Muscle layer of duodenum (tissue), 2 donors: Measurements from ENCODE around the gene PRKAR1B.

Experiments
- H3K27ac ChIP-seq: one replicate; pipeline ENCODE4 v1.7.0; 2013; ENCODE audit warnings: mild to moderate bottlenecking, low read length
- H3K27me3 ChIP-seq: one replicate; pipeline ENCODE4 v1.7.0; 2013; ENCODE audit warnings: low read depth, mild to moderate bottlenecking, control low read depth, low read length
- H3K36me3 ChIP-seq, 2 donors: one replicate each; pipeline ENCODE4 v1.7.0; 2013; ENCODE audit warnings: low read length in 2 of 2, control low read depth in 1 of 2, mild to moderate bottlenecking in 1 of 2; ENCODE audit not compliant: insufficient read depth in 2 of 2, control insufficient read depth in 1 of 2
- H3K4me1 ChIP-seq, 2 donors: one replicate each; pipeline ENCODE4 v1.7.0; 2013; ENCODE audit warnings: low read length in 2 of 2, mild to moderate bottlenecking in 2 of 2, control low read depth in 1 of 2, moderate library complexity in 1 of 2; ENCODE audit not compliant: insufficient read depth in 2 of 2, control insufficient read depth in 1 of 2
- H3K4me3 ChIP-seq, 2 donors: one replicate each; pipeline ENCODE4 v1.7.0; 2013; ENCODE audit warnings: low read length in 2 of 2, low read depth in 1 of 2, mild to moderate bottlenecking in 1 of 2
- H3K9me3 ChIP-seq, 2 donors: one replicate each; pipeline ENCODE4 v1.7.0; 2013; ENCODE audit warnings: low read length in 2 of 2, control low read depth in 1 of 2, mild to moderate bottlenecking in 1 of 2; ENCODE audit not compliant: control insufficient read depth in 1 of 2
- donor health status: healthy.

Gene PRKAR1B

DNA sequence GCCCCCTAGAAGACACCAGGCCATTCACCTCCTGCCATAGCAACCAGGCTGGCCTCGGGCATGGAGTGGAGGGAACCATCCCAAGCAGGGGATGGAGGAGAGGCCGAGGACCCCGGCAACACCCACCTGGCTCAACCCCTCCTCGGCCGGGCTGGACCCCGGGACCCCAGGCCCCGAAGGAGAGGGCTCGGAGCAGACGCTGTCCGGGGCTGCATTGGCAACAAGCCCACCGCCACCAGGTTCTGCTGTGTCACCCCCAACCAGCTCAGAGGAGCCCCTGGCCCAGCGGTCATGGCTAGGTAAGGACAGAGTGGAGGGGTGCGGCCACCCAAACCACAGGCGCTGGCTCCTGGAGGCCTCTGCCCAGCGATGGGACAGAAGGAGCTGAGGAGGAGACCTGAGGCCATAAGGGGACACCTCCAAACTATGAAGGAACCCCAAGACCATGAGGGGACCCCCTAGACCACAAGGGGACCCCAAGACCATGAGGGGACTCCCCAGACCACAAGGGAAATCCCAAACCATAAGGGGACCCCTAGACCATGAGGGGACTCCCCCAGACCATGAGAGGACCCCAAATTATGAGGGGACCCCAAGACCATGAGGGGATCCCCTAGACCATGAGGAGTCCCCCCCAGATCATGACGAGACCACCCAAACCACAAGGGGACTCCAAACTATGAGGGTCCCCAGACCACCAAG lies 132.7 kb downstream of the PRKAR1B start:
- no peaks in the 10 kb centered on the region for H3K9me3 ChIP-seq
- H3K4me3 ChIP-seq = no peak overlapping the region
- peaks cover 0 to 14% of the 10 kb centered on the region in 2 donors for H3K4me1 ChIP-seq
- H3K36me3 ChIP-seq = peaks cover 0 to 10% of the 10 kb centered on the region in 2 donors
- no peak overlapping the region for H3K27ac ChIP-seq
- no peaks in the 10 kb centered on the region for H3K27me3 ChIP-seq

DNA sequence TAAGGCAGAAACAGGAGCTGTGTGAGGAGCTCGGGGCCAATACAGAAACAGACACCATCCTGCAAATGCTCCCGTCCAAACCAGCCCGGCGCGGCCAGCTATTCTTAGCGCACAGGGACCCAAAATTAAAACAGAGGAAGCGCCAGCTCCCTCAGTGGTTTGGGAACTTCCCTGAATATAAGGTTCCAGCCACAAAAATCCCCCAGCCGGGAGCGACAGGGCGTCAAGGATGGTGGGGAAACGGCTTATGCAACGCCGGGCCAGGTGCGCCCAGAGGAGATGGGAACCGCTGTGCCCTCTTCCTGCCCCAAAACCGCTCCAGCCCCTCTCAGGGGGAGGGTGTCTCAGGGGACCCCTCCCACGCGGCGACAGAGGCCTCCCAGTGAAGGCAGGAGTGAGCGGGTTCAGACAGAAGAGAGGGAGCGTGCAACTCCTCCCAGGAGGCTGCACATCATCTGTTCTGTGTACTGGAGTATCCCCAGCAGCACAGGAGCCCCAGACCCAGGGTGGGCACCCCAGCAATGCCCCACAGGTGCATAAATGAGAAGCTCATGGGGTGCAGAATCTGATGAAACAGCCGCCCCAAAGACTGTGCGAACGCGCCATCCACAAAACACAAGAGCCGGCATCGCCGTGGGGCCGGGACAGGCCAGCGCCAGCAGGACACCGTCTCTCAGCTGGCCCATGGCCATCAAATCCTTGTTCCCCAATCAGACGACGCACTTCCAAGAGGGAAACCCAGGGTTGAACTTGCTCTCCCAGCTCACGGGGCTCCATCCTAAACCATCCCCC lies 133.6 kb downstream of the PRKAR1B start:
- H3K4me3 ChIP-seq = no peak overlapping the region
- no peaks in the 10 kb centered on the region for H3K27me3 ChIP-seq
- H3K27ac ChIP-seq = no peak overlapping the region
- H3K36me3 ChIP-seq = peaks cover 0 to 10% of the 10 kb centered on the region in 2 donors
- H3K4me1 ChIP-seq = peaks cover 0 to 14% of the 10 kb centered on the region in 2 donors
- no peaks in the 10 kb centered on the region for H3K9me3 ChIP-seq

DNA sequence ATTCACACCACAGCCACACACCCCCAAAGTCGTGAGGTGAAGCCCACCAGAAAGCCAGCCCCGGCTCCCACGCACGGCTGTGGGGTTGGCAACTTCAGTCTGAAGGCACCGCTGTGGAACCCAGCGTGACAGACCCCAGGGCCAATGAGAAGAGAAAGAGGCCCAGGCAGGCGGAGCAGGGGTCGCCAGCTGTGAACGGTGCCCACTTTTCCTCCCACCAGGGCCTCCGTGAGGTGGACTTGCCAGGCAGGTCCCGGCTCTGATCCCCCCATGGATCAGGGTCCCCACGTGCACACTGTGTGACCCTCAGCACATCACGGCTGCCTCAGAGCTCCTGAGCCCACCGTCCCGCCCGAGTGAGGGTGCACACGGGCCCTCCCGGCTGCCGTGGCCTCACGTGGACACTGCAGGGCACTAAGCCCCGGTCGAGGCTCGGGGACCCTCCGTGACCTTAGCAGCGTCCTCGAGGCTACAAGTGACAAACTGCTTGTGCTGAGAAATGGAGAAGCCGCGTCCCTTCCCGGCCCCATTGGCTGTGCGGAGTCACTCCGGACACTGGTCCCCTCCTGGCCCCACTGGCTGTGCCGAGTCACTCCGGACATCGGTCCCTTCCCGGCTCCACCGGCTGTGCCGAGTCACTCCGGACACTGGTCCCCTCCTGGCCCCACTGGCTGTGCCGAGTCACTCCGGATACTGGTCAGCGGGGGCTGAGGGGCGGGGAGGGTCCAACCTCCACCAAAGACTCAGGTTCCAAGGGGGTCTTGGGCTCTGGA lies 135.0 kb downstream of the PRKAR1B start:
- H3K27ac ChIP-seq = no peak overlapping the region
- H3K36me3 ChIP-seq = peaks cover 0 to 10% of the 10 kb centered on the region in 2 donors

DNA sequence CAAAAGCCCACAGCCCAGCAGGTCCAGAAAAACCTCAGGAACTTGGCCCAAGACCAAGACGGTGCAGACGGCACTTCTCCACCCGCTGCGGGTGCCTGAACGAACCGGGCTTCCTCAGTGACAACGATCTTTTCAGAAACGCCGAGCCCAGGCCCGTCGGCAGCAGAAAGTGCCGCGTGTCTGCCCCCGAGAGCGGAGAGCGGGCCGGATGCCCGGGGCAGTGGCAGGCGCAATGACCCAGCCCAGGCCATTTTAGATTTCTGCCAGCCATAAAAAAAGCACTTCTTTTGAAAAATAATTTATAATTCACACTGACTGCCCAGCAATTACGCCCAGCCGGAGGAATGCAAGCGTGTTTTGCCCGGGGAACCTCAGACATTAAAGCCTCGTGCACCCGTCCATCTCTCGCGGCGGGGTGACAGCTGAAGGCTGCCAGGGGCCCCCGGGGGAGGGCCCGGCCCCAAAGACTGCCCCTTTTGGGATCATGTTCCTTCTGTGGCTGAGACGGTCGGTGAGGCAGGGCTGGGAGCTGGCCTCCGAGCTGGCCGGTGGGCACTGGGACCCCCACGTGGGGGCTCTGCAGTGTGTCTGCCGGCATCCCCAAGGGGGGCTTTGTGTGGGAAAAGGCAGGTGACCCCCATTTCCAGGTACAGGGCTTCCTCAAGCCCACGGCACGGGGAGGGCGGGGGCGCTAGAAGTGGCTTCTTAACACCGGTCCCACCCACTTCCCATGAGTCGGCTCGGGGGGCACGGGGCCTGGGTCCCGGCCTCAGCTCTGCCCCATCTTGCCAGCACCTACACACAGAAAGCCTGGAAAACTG lies 136.1 kb downstream of the PRKAR1B start:
- no peak overlapping the region for H3K4me3 ChIP-seq
- H3K4me1 ChIP-seq = peaks cover 0 to 23% of the 10 kb centered on the region in 2 donors
- H3K27me3 ChIP-seq = no peaks in the 10 kb centered on the region
- H3K36me3 ChIP-seq = peaks cover 0 to 15% of the 10 kb centered on the region in 2 donors
- no peak overlapping the region for H3K27ac ChIP-seq
- H3K9me3 ChIP-seq = no peaks in the 10 kb centered on the region

More for the DNA sequence above, 135.0 kb downstream of the PRKAR1B start:
- H3K4me1 ChIP-seq = peaks cover 0 to 22% of the 10 kb centered on the region in 2 donors
- no peaks in the 10 kb centered on the region for H3K9me3 ChIP-seq
- H3K4me3 ChIP-seq = no peak overlapping the region
- no peaks in the 10 kb centered on the region for H3K27me3 ChIP-seq

DNA sequence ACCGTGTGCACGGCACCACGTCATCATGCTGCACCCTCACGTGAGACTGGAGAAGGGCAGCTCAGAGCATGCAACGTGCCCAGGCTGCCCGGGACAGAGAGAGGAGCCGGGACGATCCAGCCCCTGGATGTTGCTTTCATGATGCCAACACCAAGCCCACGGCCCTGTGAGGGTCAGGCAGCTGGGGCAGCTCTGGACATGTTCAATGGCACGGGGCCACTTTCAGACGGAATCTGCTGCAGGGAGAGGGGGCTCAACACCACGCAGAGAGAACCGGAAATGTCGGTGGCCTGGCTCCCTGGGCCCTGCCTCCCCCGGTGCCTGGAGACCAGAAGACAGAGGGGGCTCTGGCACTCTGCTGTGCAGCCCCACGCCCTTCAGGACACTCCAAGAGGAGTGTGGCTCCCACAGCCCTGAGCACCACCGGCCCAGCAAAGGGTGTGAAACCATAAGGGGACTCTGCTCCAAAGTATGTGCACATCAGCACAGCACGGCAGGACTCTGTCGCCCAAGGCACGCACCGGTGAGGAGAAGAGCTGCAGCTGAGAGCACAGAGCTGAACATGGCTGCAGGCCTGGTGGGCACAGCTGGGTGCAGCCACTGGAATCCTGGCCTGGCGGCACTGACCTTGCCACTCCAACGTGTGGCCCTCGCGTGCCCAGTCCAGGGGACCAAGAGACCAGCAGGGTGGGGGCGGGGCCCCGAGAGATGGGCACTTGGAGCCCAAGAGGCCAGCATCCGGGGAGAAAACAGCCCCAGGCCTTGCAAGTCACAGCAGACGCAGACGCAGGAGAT lies 137.1 kb downstream of the PRKAR1B start:
- H3K36me3 ChIP-seq = peaks cover 0 to 11% of the 10 kb centered on the region in 2 donors
- peaks cover 0 to 23% of the 10 kb centered on the region in 2 donors for H3K4me1 ChIP-seq
- H3K27me3 ChIP-seq = no peaks in the 10 kb centered on the region
- no peak overlapping the region for H3K4me3 ChIP-seq
- H3K27ac ChIP-seq = no peak overlapping the region
- no peaks in the 10 kb centered on the region for H3K9me3 ChIP-seq

DNA sequence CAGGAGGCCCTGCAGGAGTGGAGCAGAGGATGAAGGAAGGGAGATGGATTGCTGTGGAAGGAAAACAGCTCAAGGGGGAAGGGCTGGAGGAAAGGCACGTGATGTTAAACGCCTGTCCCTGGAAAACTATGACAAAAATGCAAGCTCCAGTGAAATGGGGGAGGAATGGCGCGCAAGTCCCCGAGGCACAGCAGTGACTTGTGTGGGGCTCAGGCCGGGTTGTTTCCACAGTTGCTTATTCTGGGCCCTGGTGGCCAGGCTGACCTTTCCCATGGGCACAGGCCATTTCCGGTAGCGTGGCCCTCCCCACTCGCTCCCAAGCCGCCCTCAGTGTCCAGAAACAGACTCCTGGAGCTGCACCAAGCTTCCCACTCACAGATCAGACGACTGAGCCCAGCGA lies 139.3 kb downstream of the PRKAR1B start:
- H3K27me3 ChIP-seq = no peaks in the 10 kb centered on the region
- peaks cover 0 to 23% of the 10 kb centered on the region in 2 donors for H3K4me1 ChIP-seq
- no peak overlapping the region for H3K27ac ChIP-seq
- no peak overlapping the region for H3K4me3 ChIP-seq
- H3K36me3 ChIP-seq = peaks cover 0 to 17% of the 10 kb centered on the region in 2 donors
- no peaks in the 10 kb centered on the region for H3K9me3 ChIP-seq

DNA sequence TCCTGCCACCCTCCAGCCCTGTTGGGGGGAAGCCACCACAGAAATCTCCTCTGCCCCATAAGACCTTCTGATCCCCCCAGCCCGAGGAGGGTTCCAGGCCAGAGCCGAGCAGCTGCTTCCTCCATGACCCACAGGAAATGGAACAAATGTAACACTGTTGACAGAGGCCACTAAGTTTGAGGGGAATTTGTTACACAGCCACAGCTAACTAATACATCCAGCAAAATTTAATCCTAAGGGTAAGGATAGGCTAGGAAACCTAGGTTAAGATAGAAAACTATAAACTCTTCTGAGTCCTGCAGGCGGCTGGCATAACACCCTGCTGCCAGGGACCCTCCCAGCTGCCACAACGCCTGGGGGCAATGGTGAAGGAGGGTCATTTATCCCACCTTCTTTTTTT lies 140.6 kb downstream of the PRKAR1B start:
- H3K4me3 ChIP-seq = no peak overlapping the region
- no peaks in the 10 kb centered on the region for H3K9me3 ChIP-seq
- no peaks in the 10 kb centered on the region for H3K27me3 ChIP-seq
- H3K36me3 ChIP-seq = peaks cover 0 to 25% of the 10 kb centered on the region in 2 donors
- H3K27ac ChIP-seq = no peak overlapping the region
- H3K4me1 ChIP-seq = peaks cover 0 to 20% of the 10 kb centered on the region in 2 donors

DNA sequence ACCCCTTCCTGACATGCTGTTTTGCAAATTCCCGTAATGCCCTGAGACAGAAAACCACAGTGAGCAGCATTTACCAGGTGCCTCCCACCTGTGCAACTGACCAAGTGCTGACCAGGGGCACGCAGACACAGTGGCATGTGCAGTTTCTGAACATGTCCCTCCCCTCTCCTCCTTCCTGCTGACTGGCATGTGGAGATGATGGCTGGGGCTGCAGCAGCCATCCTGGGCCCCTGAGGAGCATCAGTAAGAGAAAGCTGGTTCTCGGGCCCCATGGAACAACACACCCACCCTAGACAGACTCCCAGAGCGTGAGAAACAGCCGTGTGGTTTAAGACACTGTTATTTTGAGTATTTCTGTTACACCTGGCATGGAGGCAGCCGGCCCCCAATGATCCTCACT lies 141.2 kb downstream of the PRKAR1B start:
- Histone ChIP-seq H3K9me3 (no peaks in the 10 kb centered on the region), H3K4me1 (peaks cover 0 to 14% of the 10 kb centered on the region in 2 donors), H3K27me3 (no peaks in the 10 kb centered on the region), H3K4me3 (no peak overlapping the region), H3K27ac (no peak overlapping the region), H3K36me3 (peaks cover 0 to 25% of the 10 kb centered on the region in 2 donors)

DNA sequence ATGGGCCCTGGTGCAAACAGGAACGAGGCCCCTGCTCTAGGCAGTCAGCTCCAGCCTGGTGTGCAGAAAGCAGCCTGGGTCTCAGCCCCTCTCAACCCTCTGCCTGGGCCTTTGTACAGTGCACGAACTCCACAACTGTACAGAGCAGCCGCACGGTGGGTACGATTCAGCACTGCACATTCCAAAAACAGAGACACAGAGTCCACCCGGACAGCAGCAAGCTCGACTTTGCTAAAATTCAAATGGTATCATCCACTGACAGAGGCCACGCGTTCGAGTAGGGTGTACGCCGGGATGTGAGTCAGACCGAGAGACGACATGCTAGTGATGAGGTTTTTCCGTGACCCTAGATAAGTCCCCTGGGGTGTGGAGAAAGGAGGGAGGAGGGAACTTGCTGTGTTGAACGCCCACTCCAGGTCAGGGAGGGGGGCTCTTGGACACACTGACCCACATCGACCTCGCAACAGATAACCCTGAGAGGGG lies 141.8 kb downstream of the PRKAR1B start:
- Histone ChIP-seq H3K27me3 (no peaks in the 10 kb centered on the region), H3K9me3 (no peaks in the 10 kb centered on the region), H3K4me3 (no peak overlapping the region), H3K36me3 (peaks cover 0 to 25% of the 10 kb centered on the region in 2 donors), H3K4me1 (peaks cover 0 to 8% of the 10 kb centered on the region in 2 donors), H3K27ac (no peak overlapping the region)

DNA sequence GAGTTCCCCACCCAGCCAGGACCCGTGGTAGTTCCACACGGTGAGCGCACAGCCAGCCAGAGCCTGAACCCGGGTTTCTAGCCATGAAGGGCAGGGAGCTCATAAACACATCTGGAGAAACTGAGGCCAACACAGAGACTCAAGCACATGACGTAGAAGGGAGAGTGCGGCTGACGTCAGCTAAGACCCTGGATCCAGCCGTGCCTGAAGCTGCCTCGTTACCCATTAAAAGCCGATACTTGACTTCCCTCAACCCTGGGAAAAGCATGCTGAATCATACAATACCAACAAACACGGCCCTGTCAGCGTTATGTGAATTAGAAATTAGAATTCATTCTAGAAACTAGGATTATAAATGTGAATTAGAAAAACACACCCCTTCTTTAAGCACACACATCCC lies 142.3 kb downstream of the PRKAR1B start:
- Histone ChIP-seq H3K27me3 (no peaks in the 10 kb centered on the region), H3K4me3 (no peak overlapping the region), H3K27ac (no peak overlapping the region), H3K36me3 (peaks cover 0 to 25% of the 10 kb centered on the region in 2 donors), H3K4me1 (peaks cover 0 to 8% of the 10 kb centered on the region in 2 donors), H3K9me3 (no peaks in the 10 kb centered on the region)
